ENCODE data around the gene PABPC1L.

The PABPC1L gene

GRCh38 chr20:44955270-44955669 lies 45.4 kb downstream of the PABPC1L start (continued):
- TF ChIP-seq ZNF280C (tag by site-specific recombination; IDR thresholded peaks at IDR 0.05) = no peak

GRCh38 chr20:44956410-44956809 lies 46.5 kb downstream of the PABPC1L start:
- no peak overlapping the region for H3K27ac ChIP-seq (ENCODE audit: extremely low read depth, low read depth, low read length)
- no peak overlapping the region for H3K4me3 ChIP-seq (ENCODE audit: low read depth, low read length)
- CTCF ChIA-PET = interaction anchor here (0.6 to 1.5 kb wide), 2 partner anchors 9 to 825 kb away, joined by 5 read pairs; no protein-coding TSS in a partner anchor
- TF ChIP-seq REST (tag by site-specific recombination; IDR thresholded peaks at IDR 0.05) (no peak), FEZF1 (tag by site-specific recombination; IDR thresholded peaks at IDR 0.05) (0 out of 2 replicates have a peak, but pooled peaks have one; percentile 7)
- POLR2A ChIA-PET = no interaction called here
- H3K36me3 ChIP-seq (ENCODE audit: control insufficient read depth in 2 of 2, insufficient read depth in 1 of 2, low read length in 2 of 2) = peaks cover 18 to 56% of the 10 kb centered on the region in 2 experiments; a peak in 2 of 3 replicates
- H3K4me1 ChIP-seq (ENCODE audit: control insufficient read depth, insufficient read depth, low read length) = peaks cover 4% of the 10 kb centered on the region
- no peaks in the 10 kb centered on the region for H3K9me3 ChIP-seq (ENCODE audit: control insufficient read depth, insufficient read depth, low read depth, low read length)

- Histone ChIP-seq H3K9me3 (ENCODE audit: control insufficient read depth, insufficient read depth, low read depth, low read length) (no peaks in the 10 kb centered on the region), H3K36me3 (ENCODE audit: control insufficient read depth in 2 of 2, insufficient read depth in 1 of 2, low read length in 2 of 2) (peaks cover 10 to 37% of the 10 kb centered on the region in 2 experiments; a peak in 2 of 3 replicates), H3K4me3 (ENCODE audit: low read depth, low read length) (no peak overlapping the region), H3K4me1 (ENCODE audit: control insufficient read depth, insufficient read depth, low read length) (peaks cover 4% of the 10 kb centered on the region), H3K27ac (ENCODE audit: extremely low read depth, low read depth, low read length) (no peak overlapping the region)
- CTCF ChIA-PET = interaction anchor here (0.5 to 2.0 kb wide), 3 partner anchors 137 to 231 kb away, joined by 4 to 8 read pairs (median 5); no protein-coding TSS in a partner anchor
- POLR2A ChIA-PET = interaction anchor here (0.7 to 1.4 kb wide), 4 partner anchors 9 to 453 kb away, joined by 3 to 5 read pairs (median 3); no protein-coding TSS in a partner anchor
- TF ChIP-seq ZNF768 (tag by site-specific recombination; IDR thresholded peaks at IDR 0.05) (no peak), ZNF600 (tag by site-specific recombination; IDR thresholded peaks at IDR 0.05) (peak; percentile 34; the same call in 1 of the 2 replicates)
Observed at GRCh38 chr20:44958276-44958675, 48.4 kb downstream of the PABPC1L start.

- Histone ChIP-seq H3K4me3 (ENCODE audit: low read depth, low read length) (peak overlapping the region; percentile 66), H3K36me3 (ENCODE audit: control insufficient read depth in 2 of 2, insufficient read depth in 1 of 2, low read length in 2 of 2) (peaks cover 6 to 28% of the 10 kb centered on the region in 2 experiments; a peak in 1 of 3 replicates), H3K27ac (ENCODE audit: extremely low read depth, low read depth, low read length) (peak overlapping the region; percentile 21; the same call in 1 of the 2 replicates), H3K9me3 (ENCODE audit: control insufficient read depth, insufficient read depth, low read depth, low read length) (no peaks in the 10 kb centered on the region), H3K4me1 (ENCODE audit: control insufficient read depth, insufficient read depth, low read length) (peaks cover 4% of the 10 kb centered on the region)
- ChIA-PET CTCF (no interaction called here), POLR2A (interaction anchor here (1.4 to 2.9 kb wide), 4 partner anchors 8 to 48 kb away, joined by 3 to 14 read pairs (median 5); no protein-coding TSS in a partner anchor)
- TF ChIP-seq ZBTB44 (tag by site-specific recombination; IDR thresholded peaks at IDR 0.05) (no peak), PRDM6 (tag by site-specific recombination; IDR thresholded peaks at IDR 0.05) (peak; percentile 38; the same call in 1 of the 2 replicates), ZNF133 (tag by site-specific recombination; IDR thresholded peaks at IDR 0.05) (peak; percentile 75; the same call in 1 of the 2 replicates), OSR2 (tag by site-specific recombination; IDR thresholded peaks at IDR 0.05) (peak; percentile 51; the same call in 1 of the 2 replicates), ZBTB8A (tag by site-specific recombination; IDR thresholded peaks at IDR 0.05) (no peak), SP7 (tag by site-specific recombination; IDR thresholded peaks at IDR 0.05) (peak; percentile 39; the same call in 1 of the 2 replicates)
Observed at GRCh38 chr20:44959082-44959637, 49.3 kb downstream of the PABPC1L start.
